DMS153 treated with DMSO at 0.1 percent for 48 hours (cell line): ENCODE results near the gene MNDA.

Experiments
- DNase-seq: peaks from one replicate; lab custom pipeline; 2025; ENCODE audit not compliant: unreplicated experiment; lab: John Stamatoyannopoulos, UW

Gene MNDA

GRCh38 chr1:158830904-158831507, at the start of gene MNDA:
TSS of gene MNDA (plus strand) at chr1:158831351. CDS start at chr1:158842154, 10,803 bp downstream.
- no peak for DNase-seq

- DNase-seq, result no peak
Measured at GRCh38 chr1:158793604-158794003, 37.5 kb upstream of the MNDA start.

- DNase-seq, result no peak
Measured at GRCh38 chr1:158794247-158794646, 36.9 kb upstream of the MNDA start.

GRCh38 chr1:158798531-158798930, 32.6 kb upstream of the MNDA start:
- no peak for DNase-seq

GRCh38 chr1:158799689-158800088, 31.5 kb upstream of the MNDA start:
- no peak for DNase-seq

GRCh38 chr1:158800526-158800925, 30.6 kb upstream of the MNDA start:
- no peak for DNase-seq

- DNase-seq, result no peak
Measured at GRCh38 chr1:158801396-158801795, 29.8 kb upstream of the MNDA start.

GRCh38 chr1:158803678-158804077, 27.5 kb upstream of the MNDA start:
- no peak for DNase-seq

GRCh38 chr1:158806916-158807536, 24.1 kb upstream of the MNDA start:
- no peak for DNase-seq

- no peak for DNase-seq
Measured at GRCh38 chr1:158809256-158809655, 21.9 kb upstream of the MNDA start.

- no peak for DNase-seq
Measured at GRCh38 chr1:158809862-158810261, 21.3 kb upstream of the MNDA start.

- DNase-seq, result no peak
Measured at GRCh38 chr1:158810311-158810710, 20.8 kb upstream of the MNDA start.

GRCh38 chr1:158812336-158812735, 18.8 kb upstream of the MNDA start:
- no peak for DNase-seq

- no peak for DNase-seq
Measured at GRCh38 chr1:158813164-158813563, 18.0 kb upstream of the MNDA start.

- DNase-seq, result no peak
Measured at GRCh38 chr1:158814970-158815369, 16.2 kb upstream of the MNDA start.

GRCh38 chr1:158818560-158818959, 12.6 kb upstream of the MNDA start:
- no peak for DNase-seq

- DNase-seq, result no peak
Measured at GRCh38 chr1:158818975-158819431, 12.1 kb upstream of the MNDA start.

GRCh38 chr1:158819461-158820443, 11.4 kb upstream of the MNDA start:
- DNase-seq, result no peak

GRCh38 chr1:158821723-158822122, 9.4 kb upstream of the MNDA start:
- DNase-seq, result no peak

GRCh38 chr1:158830074-158830677, 975 bp upstream of the MNDA start:
- DNase-seq, result no peak

GRCh38 chr1:158833264-158833663, 2.1 kb downstream of the MNDA start:
- no peak for DNase-seq
